ENCODE results near the gene RIMBP2.

DNA sequence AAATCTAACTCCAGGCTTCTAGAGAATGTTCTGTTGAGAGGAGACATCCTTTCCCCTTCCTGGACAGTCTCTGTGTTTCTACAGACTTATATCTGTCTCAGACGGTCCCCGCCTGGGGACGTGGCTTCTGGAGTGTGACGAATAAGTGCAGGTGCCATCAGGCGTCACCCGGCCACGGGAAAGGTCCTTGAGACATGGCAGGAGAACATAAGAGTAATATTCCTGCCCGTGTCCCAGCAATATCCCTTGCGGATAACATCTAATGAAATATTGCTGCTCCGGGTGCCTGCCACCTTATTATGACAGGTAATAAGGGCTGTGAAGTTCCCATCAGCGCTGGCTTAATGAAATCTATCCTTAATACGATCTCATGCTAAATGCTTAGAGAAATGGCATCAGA, 238.8 kb downstream of the RIMBP2 start:
- TF ChIP-seq POLR2A (IDR thresholded peaks at IDR 0.05) (no peak), CTCF (IDR thresholded peaks at IDR 0.05) (no peak)
